LNCAP (cell line): ENCODE measurements around the gene PMM2.

ENCODE experiments used
- TF ChIP-seq, protein P1 (sequence below): fragments of 450-650 bp; IDR thresholded peaks from 2 replicates; pipeline ENCODE4 v1.5.1; 2017; ENCODE audit warnings: mild to moderate bottlenecking

Gene PMM2

DNA sequence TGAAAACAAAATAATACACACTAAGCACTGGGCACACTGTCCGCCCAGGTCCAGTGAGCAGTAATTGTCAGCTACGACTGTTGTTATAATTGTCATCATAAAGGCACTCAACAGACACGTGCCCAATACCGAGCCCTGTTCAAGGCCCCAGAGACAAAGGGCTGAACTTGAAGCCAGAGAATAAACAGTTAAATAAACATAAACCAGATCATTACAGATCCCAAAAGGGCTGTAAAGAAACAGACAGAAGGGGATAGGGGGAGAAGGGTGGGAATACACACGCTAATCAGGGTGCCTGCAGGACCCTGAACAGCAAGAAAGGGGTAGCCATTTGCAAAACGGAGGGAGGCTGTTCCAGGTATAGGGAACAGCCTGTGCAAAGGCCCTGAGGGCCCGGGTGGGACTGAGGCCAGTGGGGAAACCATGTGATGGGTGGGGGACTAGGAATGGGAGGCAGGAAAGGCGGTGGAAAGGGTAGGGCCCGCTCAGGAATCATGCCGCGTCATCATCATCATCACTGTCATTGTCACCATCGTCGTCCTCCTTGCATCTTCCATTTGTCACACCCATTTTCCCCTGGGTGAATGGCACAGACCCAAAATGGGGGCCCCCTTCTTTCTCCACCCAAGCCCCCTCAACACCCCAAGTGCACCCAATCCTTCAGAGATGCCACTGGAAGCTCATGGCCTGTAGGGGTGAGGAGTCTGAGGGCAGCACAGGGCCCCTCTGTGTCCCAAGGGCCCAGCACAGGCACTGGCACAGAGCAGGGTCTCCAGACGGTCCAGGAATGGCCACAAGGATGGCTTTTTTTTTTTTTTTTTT lies 64.9 kb downstream of the PMM2 start:
- TF ChIP-seq, protein P1, sequence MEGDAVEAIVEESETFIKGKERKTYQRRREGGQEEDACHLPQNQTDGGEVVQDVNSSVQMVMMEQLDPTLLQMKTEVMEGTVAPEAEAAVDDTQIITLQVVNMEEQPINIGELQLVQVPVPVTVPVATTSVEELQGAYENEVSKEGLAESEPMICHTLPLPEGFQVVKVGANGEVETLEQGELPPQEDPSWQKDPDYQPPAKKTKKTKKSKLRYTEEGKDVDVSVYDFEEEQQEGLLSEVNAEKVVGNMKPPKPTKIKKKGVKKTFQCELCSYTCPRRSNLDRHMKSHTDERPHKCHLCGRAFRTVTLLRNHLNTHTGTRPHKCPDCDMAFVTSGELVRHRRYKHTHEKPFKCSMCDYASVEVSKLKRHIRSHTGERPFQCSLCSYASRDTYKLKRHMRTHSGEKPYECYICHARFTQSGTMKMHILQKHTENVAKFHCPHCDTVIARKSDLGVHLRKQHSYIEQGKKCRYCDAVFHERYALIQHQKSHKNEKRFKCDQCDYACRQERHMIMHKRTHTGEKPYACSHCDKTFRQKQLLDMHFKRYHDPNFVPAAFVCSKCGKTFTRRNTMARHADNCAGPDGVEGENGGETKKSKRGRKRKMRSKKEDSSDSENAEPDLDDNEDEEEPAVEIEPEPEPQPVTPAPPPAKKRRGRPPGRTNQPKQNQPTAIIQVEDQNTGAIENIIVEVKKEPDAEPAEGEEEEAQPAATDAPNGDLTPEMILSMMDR = no peak

DNA sequence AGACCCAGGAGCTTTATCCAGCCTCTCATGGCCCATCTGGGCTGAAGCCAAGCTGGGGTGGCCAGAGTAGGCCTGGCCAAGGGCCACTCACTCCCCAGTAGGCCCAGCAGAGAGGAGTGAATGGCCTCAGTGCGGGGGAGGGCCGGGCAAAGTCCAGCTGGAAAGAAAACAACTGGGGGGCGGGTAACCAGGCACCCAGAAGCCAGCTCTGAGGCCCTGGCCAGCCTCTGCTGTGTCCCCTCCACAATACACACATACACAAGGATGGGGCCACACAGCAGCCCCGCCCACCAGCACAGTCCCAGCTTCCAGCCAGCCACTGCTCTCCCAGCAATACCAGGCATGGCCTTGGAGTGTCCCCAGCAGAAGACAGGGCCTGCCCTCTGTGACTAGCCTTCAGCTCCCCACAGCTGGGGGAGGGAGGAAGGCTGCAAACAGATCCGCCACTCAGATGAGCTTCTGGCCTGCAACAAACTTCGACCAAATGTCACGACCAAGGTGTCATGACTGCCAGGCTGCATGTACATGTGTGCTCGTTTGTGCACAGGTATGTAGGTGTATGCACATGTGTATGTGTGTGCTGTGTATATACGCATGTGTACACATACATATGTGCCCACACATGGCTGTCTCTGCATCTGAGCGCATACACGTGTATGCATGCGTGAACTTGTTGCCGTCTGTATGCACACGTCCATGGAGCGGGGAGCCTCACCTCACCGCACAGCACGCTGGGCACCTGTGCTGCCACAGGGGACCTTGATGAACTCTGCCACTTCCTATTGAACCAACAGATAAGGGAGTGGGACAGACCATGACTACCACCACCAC lies 66.2 kb downstream of the PMM2 start:
- TF ChIP-seq, protein P1 = no peak

DNA sequence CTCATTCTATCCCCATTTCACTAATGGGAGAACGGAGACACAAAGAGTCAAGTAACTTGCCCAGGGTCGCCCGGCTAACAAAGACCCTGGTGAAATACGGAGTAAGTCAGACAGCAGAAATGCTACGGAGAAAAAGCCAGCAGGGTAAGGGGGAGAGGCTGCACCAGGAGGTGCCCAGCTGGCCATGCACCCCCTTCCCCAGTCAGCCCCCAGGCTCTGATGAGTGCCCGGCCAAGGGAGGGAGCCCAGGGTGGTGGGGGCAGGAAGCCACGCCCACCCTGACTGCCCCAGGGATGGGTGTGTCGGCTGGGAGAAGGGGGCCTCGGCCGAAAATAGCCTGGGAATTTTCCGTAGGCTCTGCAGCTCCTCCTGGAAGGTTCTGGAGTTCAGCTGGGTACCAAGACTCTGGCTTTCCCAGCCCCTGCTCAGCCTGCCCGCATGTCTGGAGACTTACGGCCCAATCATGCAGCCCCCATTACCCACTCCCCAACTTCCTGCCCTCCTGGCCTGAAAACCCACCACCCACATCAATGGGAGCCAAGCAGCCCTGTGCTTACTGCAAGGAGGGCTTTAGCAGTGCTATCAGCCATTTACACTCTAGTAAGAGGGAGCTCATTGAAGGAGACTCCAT lies 67.0 kb downstream of the PMM2 start:
- TF ChIP-seq, protein P1 = no peak

DNA sequence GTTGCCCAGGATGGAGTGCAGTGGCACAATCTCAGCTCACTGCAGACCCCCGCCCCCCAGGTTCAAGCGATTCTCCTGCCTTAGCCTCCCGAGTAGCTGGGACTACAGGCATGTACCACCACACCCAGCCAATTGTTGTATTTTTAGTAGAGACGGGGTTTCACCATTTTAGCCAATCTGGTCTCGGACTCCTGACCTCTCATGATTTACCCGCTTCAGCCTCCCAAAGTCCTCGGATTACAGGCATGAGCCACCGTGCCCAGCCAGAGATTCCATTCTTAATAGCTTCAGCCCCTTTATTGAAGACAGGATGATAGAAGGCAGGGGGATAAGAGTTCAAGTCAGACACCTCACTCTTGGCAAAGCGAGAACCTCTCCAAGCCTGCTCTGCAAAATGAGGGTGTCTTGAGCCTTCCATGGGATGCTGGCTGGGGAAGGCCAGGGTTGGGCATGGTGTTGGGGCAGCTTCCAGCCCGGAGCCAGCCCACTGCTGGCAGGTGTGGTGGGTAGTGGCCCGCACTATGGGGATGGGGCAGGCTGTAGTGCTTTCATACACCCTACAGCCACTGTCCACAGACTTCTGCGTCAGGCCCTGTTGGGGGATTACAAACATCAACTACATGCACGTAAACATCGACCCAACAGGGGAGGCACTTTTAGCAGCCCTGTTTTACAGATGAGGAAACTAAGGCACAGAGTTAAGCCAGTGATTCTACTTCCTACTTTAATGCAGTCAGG lies 67.7 kb downstream of the PMM2 start:
- TF ChIP-seq, protein P1 = no peak

DNA sequence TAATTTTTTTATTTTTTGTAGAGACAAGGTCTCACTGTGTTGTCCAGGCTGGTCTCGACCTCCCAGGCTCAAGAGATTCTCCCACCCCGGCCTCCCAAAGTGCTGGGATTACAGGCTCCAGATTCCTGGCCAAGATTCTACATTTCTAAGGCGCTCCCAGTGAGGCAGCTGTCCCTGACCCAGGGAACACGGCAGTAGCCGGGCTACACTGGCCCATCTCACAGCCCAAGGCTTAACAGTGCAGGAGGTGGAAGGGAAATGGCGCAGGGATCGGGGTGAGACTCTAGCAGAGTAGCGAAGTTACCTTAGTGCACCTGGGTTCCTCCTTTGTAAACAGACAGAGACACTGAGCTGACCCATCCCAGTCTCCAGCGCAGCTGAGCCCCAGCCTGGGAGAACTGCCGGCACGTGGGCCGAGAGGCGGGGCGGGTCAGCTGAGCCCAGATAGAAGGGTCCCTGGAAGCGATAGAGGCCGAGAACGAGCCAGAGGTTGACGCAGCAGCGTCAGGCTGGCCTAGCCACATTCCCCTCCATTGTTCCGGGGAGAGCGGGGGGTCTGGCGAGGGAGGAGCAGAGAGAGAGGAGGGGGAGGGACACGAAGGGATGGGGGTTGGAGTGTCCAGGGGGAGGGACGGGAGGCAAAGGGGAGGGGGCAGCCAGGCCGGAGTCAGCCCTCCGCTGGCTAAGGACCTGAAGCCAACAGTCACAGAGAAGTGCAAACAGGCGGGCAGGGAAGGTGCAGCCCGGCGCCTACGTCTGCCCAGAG lies 68.7 kb downstream of the PMM2 start:
- TF ChIP-seq, protein P1 = no peak

DNA sequence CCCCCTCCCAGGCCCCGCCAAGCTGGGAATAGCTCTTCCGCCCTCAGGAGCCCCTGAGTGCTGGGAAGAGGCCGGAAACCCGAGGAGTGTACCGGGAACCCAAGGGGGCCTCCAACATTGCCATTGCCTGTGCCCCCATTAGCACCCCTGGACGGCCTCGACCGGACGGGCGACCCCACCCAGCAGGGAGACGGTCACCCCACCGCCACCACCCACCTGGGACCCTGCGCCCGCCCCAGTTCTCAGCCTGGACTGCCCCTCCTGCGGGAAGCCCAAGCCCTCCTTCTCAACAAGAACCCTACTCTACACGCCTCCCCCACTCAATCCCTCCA lies 69.2 kb downstream of the PMM2 start:
- TF ChIP-seq, protein P1 = no peak
